Panc1 (cell line): ENCODE results near the gene FHIT. TPM values are rescaled to one million over a fixed set of nuclear protein-coding genes. Genes with fewer than 3 reads are reported as not detected.

Experiments used
- ATAC-seq: fragments of 200-7000 bp; cut with Tn5 transposase; 2 replicates; pipeline ENCODE4 v1.9.1; 2020; ENCODE audit warnings: mild to moderate bottlenecking, moderate library complexity
- BruUV-seq: library from RNA; stranded (reverse); fragments of 400-500 nt; replicated peaks from 2 replicates; lab custom pipeline; 2021; lab: Mats Ljungman, UMichigan
- CTCF ChIA-PET: fragments of 300-600 bp; sonication (Branson Sonifier 250); formaldehyde crosslinking; loops from one replicate; lab custom pipeline; 2022; ENCODE audit warnings: antibody characterized with exemption; lab: Charles Lee
- POLR2A ChIA-PET: fragments of 300-600 bp; sonication (Branson Sonifier 250); formaldehyde crosslinking; loops from one replicate; lab custom pipeline; 2022; ENCODE audit warnings: antibody characterized with exemption; lab: Charles Lee
- DNase-seq: peaks from one replicate; pipeline ENCODE4 v3.0.0-alpha.2; 2010; ENCODE audit warnings: low read depth, low spot score
- H3K27ac ChIP-seq: 2 replicates; pipeline ENCODE4 v1.5.1; 2011; ENCODE audit warnings: mild to moderate bottlenecking, low read length, inconsistent platforms
- H3K27me3 ChIP-seq: fragments of 200-500 bp; sonication (Bioruptor generic); 2 replicates; pipeline ENCODE4 v1.6.0; 2014; ENCODE audit warnings: low read length, inconsistent platforms; ENCODE audit not compliant: control insufficient read depth, insufficient read depth
- H3K36me3 ChIP-seq: fragments of 200-500 bp; sonication (Bioruptor generic); 2 replicates; pipeline ENCODE4 v1.5.1; 2014; ENCODE audit warnings: inconsistent platforms, mild to moderate bottlenecking, low read length, moderate library complexity; ENCODE audit not compliant: control insufficient read depth, insufficient read depth
- H3K4me1 ChIP-seq: 2 replicates; pipeline ENCODE4 v1.5.1; 2011; ENCODE audit warnings: inconsistent platforms, mild to moderate bottlenecking, low read length, moderate library complexity; ENCODE audit not compliant: control insufficient read depth, insufficient read depth
- H3K4me3 ChIP-seq, 2 experiments: 2 replicates each; pipeline ENCODE4 v1.5.1; 2011 to 2012; ENCODE audit warnings: low read depth in 2 of 2, low read length in 2 of 2, mild to moderate bottlenecking in 2 of 2, inconsistent platforms in 1 of 2, moderate library complexity in 1 of 2
- H3K9me3 ChIP-seq: fragments of 200-500 bp; sonication (Bioruptor generic); 2 replicates; pipeline ENCODE4 v1.5.1; 2014; ENCODE audit warnings: low read depth, mild to moderate bottlenecking, inconsistent platforms, low read length, moderate library complexity; ENCODE audit not compliant: control insufficient read depth, insufficient read depth
- CTCF ChIP-seq: fragments of 450-650 bp; IDR thresholded peaks from 2 replicates; pipeline ENCODE4 v1.5.1; 2017; ENCODE audit warnings: mild to moderate bottlenecking
- POLR2AphosphoS5 ChIP-seq: IDR thresholded peaks from 2 replicates; pipeline ENCODE4 v1.6.1; 2012; ENCODE audit warnings: mild to moderate bottlenecking, low read depth, low read length, moderate library complexity
- REST ChIP-seq, 2 experiments: IDR thresholded peaks; 2 replicates each; pipeline ENCODE4 v1.6.1; 2011 to 2012; ENCODE audit warnings: low read depth in 2 of 2, control low read depth in 1 of 2, low read length in 1 of 2, mild to moderate bottlenecking in 1 of 2, moderate library complexity in 1 of 2; ENCODE audit not compliant: insufficient read depth in 1 of 2
- SIN3A ChIP-seq: IDR thresholded peaks from 2 replicates; pipeline ENCODE4 v1.6.1; 2012; ENCODE audit warnings: low read depth, mild to moderate bottlenecking, low read length, moderate library complexity, borderline replicate concordance; ENCODE audit not compliant: insufficient read depth
- TCF7L2 ChIP-seq: IDR thresholded peaks from 2 replicates; pipeline ENCODE4 v1.6.1; 2011; ENCODE audit warnings: mild to moderate bottlenecking, low read depth, low read length, inconsistent platforms
- in situ Hi-C: cut with HindIII; loops from 2 replicates; pipeline ENCODE4 v1.10.0; 2016; ENCODE audit warnings: low sequenced_read_pairs, low pct_unique_long_range_greater_than_20kb
- intact Hi-C: fragments of 100-400 bp; cut with micrococcal nuclease; formaldehyde crosslinking; loops from one replicate; pipeline ENCODE4 v1.10.0; 2022; ENCODE audit not compliant: unreplicated experiment
- total RNA-seq: library from RNA; stranded (reverse); gene quantifications from one replicate; pipeline ENCODE4 v1.2.1, GENCODE V29; 2021; ENCODE audit not compliant: unreplicated experiment

The FHIT gene
- total RNA-seq, 1 experiment from 2014 or later: 2.2 TPM

GRCh38 chr3:60313951-60314461, 937.2 kb downstream of the FHIT start:
- in situ Hi-C loops (no loop called here), intact Hi-C loops (no loop called here)
- Histone ChIP-seq H3K4me1 (no peaks in the 10 kb centered on the region), H3K27me3 (no peaks in the 10 kb centered on the region), H3K36me3 (no peaks in the 10 kb centered on the region), H3K27ac (no peak overlapping the region), H3K9me3 (no peaks in the 10 kb centered on the region), H3K4me3 (no peak overlapping the region)
- no peak for ATAC-seq
- POLR2A ChIA-PET: no interaction called here
- CTCF ChIA-PET: no interaction called here
- no TSS peak for BruUV-seq
- TF ChIP-seq TCF7L2 (no peak), CTCF (no peak), SIN3A (no peak), REST (IDR thresholded peaks at IDR 0.05; ENCODE audit: insufficient read depth in 1 of 2, low read depth in 2 of 2, low read length in 1 of 2) (no peak), POLR2AphosphoS5 (no peak)
- DNase-seq: no peak

- DNase-seq (no peak), ATAC-seq (no peak)
- CTCF ChIA-PET: no interaction called here
- Histone ChIP-seq H3K27me3 (no peaks in the 10 kb centered on the region), H3K27ac (no peak overlapping the region), H3K9me3 (no peaks in the 10 kb centered on the region), H3K4me1 (no peaks in the 10 kb centered on the region), H3K4me3 (no peak overlapping the region), H3K36me3 (no peaks in the 10 kb centered on the region)
- POLR2A ChIA-PET: no interaction called here
- in situ Hi-C loops: no loop called here
- no peak for TF ChIP-seq TCF7L2
- no peak for TF ChIP-seq POLR2AphosphoS5
- no peak for TF ChIP-seq REST (IDR thresholded peaks at IDR 0.05; ENCODE audit: insufficient read depth in 1 of 2, low read depth in 2 of 2, low read length in 1 of 2)
- no peak for TF ChIP-seq CTCF
- no peak for TF ChIP-seq SIN3A
- BruUV-seq: no TSS peak
- intact Hi-C loops: no loop called here
These were observed 937.9 kb downstream of the FHIT start for GRCh38 chr3:60313231-60313798.
